ENCODE data around the gene THSD1. TPM values are rescaled to one million over a fixed set of nuclear protein-coding genes. Genes with fewer than 3 reads are reported as not detected.

THSD1 gene
- total and polyA plus RNA-seq, 2 donors from 2014 or later = 2.2 to 6.4 TPM

GRCh38 chr13:52399046-52399445, 6.9 kb downstream of the THSD1 start:
- H3K9me3 ChIP-seq (ENCODE audit: control insufficient read depth in 2 of 3, insufficient read depth in 1 of 3, low read length in 3 of 3) = no peaks in the 10 kb centered on the region
- no peak overlapping the region for H3K27ac ChIP-seq (ENCODE audit: low read depth in 2 of 2, low read length in 2 of 2)
- H3K27me3 ChIP-seq (ENCODE audit: control insufficient read depth, insufficient read depth, low read length) = no peaks in the 10 kb centered on the region
- H3K4me3 ChIP-seq (ENCODE audit: low read length in 3 of 3) = no peak overlapping the region
- no peak for TF ChIP-seq CTCF (IDR thresholded peaks at IDR 0.05; ENCODE audit: borderline replicate concordance, extremely low read depth, insufficient read depth)
- DNase-seq = no peak
- H3K4me1 ChIP-seq (ENCODE audit: control insufficient read depth in 2 of 3, insufficient read depth in 2 of 3, low read depth in 1 of 3, low read length in 3 of 3) = no peaks in the 10 kb centered on the region
- H3K9ac ChIP-seq (ENCODE audit: low read length in 3 of 3) = no peak overlapping the region
- intact Hi-C loops (cut with DNase I) = no loop called here
- no peak for FAIRE-seq
- H3K36me3 ChIP-seq (ENCODE audit: control insufficient read depth in 2 of 3, insufficient read depth in 3 of 3, low read length in 3 of 3) = no peaks in the 10 kb centered on the region

DNA sequence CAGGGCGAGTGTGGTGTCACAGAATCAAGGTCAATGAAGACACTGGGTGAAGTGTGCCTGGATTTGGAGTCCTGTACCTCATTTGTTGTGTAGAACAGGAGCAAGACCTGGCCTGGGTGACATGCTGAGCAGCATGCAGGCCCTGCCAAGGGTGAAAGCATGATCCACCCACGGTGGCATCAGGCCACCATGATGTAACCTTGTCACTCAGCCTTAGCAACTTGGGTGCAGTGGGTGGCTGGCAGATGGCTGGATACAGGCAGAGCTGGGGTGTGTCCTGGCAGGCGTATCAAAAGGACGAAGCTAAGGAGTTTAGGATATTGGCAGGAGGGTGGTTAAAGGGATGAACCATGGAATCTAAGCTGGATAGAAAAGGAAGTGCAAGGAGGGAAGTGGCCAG, 10.3 kb downstream of the THSD1 start:
- Histone ChIP-seq H3K27me3 (ENCODE audit: control insufficient read depth, insufficient read depth, low read length) (no peaks in the 10 kb centered on the region), H3K27ac (ENCODE audit: low read depth in 2 of 2, low read length in 2 of 2) (no peak overlapping the region), H3K9me3 (ENCODE audit: control insufficient read depth in 2 of 3, insufficient read depth in 1 of 3, low read length in 3 of 3) (no peaks in the 10 kb centered on the region), H3K4me3 (ENCODE audit: low read length in 3 of 3) (no peak overlapping the region), H3K4me1 (ENCODE audit: control insufficient read depth in 2 of 3, insufficient read depth in 2 of 3, low read depth in 1 of 3, low read length in 3 of 3) (no peaks in the 10 kb centered on the region), H3K9ac (ENCODE audit: low read length in 3 of 3) (no peak overlapping the region), H3K36me3 (ENCODE audit: control insufficient read depth in 2 of 3, insufficient read depth in 3 of 3, low read length in 3 of 3) (no peaks in the 10 kb centered on the region)
- TF ChIP-seq CTCF (IDR thresholded peaks at IDR 0.05; ENCODE audit: borderline replicate concordance, extremely low read depth, insufficient read depth) = no peak
- FAIRE-seq = no peak
- intact Hi-C loops (cut with DNase I) = no loop called here
- no peak for DNase-seq

DNA sequence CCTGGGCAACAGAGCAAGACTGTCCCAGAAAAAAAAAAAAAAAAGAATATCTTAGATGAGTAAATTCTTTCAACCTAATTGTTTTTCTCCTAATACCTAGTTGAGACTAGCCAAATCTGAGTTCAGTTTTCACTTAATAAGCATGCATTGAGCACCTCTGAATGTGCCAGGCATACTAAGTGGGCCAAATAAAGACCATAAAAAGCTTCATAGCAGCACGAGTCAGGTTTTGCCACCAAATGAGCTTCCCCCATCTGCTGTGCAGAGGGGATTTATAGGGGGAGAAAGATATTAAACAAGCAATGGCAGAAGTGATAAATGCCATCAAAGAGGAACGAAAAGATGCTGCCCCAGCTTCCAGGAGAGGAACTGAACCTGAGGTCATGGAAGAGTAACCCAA, 11.4 kb downstream of the THSD1 start:
- intact Hi-C loops (cut with DNase I) = no loop called here
- Histone ChIP-seq H3K27ac (ENCODE audit: low read depth in 2 of 2, low read length in 2 of 2) (no peak overlapping the region), H3K9me3 (ENCODE audit: control insufficient read depth in 2 of 3, insufficient read depth in 1 of 3, low read length in 3 of 3) (no peaks in the 10 kb centered on the region), H3K4me1 (ENCODE audit: control insufficient read depth in 2 of 3, insufficient read depth in 2 of 3, low read depth in 1 of 3, low read length in 3 of 3) (no peaks in the 10 kb centered on the region), H3K36me3 (ENCODE audit: control insufficient read depth in 2 of 3, insufficient read depth in 3 of 3, low read length in 3 of 3) (no peaks in the 10 kb centered on the region), H3K9ac (ENCODE audit: low read length in 3 of 3) (no peak overlapping the region), H3K27me3 (ENCODE audit: control insufficient read depth, insufficient read depth, low read length) (no peaks in the 10 kb centered on the region), H3K4me3 (ENCODE audit: low read length in 3 of 3) (no peak overlapping the region)
- no peak for TF ChIP-seq CTCF (IDR thresholded peaks at IDR 0.05; ENCODE audit: borderline replicate concordance, extremely low read depth, insufficient read depth)
- FAIRE-seq = no peak
- DNase-seq = no peak

Measured in kidney (tissue), 14 donors.